ENCODE data around the gene CIZ1.

CIZ1 gene

DNA sequence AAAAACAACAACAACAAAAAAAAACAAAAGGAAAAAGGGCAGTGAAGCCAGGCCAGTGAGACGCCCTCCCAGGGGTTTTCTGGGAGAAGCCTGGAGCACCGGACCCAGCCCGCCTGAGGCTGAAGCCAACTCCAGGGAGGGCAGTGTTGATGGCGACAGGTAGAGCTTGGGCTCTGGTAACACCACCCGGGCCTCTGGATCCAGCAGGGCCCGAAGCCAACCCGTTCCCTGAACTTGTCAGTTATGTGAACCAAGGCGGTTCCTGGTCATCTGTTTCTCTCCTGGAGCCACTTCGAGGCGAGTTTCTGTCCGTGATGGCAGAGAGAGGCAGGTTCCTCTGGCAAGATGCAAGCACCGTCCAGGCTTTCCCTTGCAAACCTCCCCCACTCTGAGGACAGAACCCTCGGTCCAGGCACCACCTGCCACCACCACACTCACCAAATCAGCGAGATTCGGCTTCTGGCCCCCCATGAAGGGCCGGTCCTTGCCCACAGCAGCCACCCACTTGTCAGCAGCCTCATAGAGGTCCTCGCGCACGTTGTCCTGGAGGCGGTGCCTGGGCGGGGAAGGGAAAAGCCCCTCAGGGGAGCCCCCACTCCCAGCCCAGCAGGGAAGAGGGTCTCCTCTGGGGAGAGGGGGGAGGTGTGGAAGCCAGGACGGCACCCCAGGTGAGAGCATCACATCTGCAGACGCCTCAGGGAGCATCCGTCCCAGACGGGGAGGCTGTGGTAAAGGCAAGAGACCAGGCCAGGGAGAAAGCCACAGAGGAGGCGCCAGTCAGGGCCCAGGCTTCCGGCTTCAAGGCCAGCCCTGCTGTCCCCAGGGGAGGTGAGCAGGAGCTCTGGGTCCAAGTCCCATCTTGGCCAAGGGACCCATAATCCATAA is 69.2 kb downstream of the CIZ1 start:
- no peak for DNase-seq

DNA sequence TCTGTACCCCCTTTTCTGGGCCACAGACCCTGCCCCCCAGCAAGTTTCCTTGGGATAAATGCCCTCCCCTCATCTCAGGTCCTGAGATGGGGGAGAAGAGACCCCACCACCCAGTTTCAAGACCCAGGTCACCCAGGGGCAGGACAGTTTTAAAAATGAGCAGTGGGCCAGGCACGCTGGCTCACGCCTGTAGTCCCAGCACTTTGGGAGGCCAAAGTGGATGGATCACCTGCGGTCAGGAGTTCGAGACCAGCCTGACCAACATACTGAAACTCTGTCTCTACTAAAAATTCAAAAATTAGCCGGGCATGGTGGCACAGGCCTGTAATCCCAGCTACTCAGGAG is 69.9 kb downstream of the CIZ1 start:
- no peak for DNase-seq

DNA sequence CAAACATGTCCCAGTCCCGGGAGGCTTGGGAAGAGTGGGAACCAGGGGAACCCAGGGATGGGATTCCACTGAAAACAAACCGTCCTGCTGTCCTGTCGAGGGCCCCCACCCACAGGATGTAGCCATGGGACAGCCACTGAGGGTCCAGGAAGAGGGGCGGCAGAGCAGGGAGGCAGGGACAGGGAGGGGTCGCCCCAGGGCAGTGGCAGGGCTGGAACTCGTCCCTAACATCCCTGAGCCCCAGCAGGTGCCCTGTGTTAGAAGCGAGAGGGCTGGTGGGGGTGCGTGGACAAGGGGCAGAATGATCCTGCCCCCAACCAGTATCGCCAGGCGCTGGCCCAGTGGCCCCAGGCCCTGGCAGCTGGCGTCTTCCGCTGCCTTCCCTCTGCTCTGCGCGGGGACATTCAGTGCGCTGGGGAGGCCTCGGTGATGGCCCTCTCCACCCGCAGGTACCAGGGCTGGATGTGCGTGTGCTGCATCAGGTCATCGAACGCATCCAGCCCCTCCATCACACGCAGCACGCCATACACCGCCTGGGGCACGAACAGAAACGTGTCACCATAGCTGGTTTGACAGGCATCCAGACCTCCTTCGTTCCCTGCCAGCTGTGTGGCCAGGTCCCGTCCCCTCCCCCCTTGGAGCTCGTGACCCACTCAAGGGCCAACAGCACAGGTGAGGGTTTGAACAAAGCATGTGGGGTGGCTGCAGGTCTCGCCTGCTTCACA is 70.5 kb downstream of the CIZ1 start:
- no peak for DNase-seq

DNA sequence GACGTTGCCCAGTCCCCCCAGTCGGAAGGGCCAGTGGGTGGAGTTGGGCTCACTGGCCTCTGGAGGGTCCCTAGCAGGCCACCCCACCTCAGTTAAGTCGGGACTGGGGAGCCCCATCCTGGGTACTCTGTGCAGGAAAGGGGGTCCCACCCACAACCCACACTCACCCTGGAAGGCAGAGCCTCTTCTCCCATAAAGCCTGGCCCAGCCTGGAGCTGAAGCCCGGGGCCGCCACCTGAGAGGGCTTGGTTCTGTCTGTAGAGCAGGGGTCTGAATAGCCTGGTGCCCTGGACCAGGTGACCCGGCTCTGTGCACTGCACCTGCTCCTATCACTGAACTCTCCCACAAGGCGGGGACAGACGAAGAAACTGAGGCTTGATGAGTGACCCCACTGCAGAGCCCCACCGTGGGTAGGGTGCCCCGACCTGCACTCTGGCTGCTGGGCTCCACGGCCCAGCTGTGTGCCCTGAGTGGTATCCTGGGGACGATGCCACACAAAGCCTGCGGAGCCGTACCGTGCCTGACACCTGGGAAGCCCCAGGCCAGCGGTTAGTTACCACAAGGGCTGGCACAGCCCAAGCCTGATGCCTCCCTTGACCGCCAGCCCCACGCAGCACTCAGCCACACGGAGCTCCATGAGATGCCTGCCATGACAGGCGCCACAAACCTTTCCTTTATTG is 71.2 kb downstream of the CIZ1 start:
- no peak for DNase-seq

DNA sequence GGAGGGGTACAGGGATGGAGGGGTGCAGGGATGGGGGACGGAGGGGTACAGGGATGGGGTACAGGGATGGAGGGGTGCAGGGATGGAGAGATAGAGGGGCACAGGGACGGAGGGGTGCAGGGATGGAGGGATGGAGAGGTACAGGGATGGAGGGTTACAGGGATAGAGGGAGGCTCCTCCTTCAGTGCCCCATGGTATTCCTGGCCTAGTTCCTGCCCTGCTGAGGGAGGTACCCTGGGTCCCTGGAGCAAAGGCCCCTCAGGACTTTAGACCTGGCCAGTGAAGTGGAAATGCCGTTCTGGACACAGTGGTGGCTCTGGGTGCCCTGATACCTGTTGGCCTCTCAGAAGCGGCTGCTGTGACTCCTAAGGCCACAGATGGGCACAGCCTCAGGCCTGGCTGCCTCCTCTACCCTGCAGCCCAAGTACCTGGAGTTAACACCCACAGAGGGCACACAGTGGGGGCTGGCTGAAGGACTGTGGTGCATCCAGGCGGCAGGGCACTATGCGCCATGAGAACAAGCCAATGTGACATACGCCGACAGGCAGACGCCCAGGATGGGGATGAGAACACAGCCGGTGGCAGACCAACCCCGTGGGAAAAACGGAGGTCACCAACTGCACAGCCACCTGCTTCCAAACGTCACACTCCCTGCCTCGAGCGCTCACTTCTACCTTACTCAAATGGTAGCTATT is 72.3 kb downstream of the CIZ1 start:
- no peak for DNase-seq

DNA sequence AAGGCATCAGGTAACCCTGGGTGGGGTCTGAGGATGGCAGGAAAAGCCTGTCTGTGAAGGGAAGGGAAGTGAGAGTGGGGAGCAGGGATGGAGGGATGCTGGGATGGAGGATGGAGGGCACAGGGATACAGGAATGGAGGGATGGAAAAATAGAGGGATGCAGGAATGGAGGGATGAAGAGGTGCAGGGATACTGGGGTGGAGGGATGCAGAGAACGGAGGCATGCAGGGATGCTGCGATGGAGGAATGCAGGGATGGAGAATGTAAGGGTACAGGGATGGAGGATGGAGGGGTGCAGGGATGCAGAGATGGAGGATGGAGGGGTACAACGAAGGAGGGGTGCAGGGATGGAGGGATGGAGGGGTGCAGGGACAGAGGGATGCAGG is 72.9 kb downstream of the CIZ1 start:
- no peak for DNase-seq

DNA sequence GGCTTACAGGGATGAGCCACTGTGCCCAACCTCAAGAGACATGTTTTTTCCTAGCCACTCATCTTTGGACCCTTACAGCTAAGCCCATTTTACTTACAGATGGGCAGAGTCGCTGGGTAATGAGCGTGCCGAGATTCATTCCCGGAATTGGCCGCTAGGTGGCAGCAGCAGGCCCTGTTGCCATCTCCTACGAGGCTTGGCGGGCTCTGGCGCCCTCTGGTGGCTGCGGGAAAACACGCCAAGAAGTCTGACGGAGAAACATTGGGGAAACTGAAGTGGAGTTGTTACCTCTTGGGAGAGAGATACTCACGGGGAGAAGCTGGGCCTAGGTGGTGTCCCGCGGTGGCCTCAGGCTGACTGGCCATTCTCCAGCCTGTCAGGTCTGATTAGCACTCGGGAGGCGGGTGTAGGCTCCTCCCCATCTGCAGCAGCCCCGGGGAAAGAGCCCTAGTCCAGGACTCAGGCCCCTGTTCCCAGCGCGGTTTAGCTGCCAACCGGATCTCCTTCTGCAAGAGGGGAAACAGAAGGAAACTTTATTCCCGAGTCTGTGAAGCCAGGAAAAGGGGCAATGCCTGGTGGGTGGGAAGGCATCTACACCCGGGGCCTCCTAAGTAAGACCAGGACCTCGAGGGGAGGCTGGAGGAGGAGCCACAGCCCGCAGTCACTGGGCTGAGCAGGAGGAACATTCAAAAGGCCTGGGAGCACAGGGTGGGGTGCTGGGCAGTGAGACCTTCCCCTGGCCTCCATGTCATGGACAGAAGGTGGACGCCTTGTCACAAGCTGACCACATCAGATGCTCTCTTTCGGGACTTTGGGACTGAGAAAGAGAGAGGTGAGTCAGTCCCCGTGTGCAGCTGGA is 73.5 kb downstream of the CIZ1 start:
- peak; percentile 89 for DNase-seq

DNA sequence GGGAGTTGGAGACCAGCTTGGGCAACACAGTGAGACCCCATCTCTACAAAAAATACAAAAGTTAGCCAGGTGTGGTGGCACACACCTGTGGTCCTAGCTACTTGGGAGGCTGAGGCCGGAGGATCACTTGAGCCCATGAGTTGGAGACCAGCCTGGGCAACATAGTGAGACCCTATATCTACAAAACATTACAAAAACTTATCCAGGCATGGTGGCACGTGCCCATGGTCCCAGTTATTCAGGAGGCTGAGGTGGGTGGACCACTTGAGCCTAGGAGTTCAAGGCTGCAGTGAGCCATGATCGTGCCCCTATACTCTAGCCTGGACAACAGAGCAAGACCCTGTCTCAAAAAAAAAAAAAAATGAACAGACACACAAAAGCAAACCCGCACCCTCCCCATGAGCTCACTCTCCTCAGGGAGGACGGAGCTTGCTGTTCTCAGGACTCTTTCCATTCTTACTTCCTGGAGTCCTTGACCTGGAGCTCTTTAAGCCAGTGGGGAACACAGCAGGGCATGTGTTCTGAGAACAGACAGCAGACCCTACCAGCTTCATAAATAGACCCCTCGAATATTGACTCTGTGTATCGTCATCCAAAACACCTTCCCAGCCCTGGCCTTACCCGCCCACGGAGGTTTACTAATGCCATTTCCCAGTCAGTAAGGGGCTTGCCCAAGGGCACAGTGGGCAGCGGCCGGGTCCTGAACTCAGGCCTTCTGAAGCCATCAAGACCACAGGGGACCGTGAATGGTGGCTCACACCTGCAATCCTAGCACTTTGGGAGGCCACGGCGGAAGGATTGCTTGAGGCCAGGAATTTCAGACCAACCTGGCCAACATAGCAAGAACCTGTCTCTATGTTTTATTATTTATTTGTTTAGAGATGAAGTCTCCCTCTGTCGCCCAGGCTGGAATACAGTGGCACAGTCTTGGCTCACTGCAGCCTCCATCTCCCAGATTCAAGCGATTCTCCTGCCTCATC is 75.0 kb downstream of the CIZ1 start:
- DNase-seq, result no peak
